Neuronal stem cell (in vitro differentiated cells): Measurements from ENCODE around the gene NEMP2.

ENCODE experiments used
- DNase-seq: peaks from one replicate; pipeline ENCODE4 v3.0.0-alpha.2; 2013; ENCODE audit warnings: low spot score
- H2AFZ ChIP-seq: one replicate; pipeline ENCODE4 v1.6.1; 2013; ENCODE audit warnings: mild to moderate bottlenecking, low read length, inconsistent platforms
- H2AK5ac ChIP-seq: 2 replicates; pipeline ENCODE4 v1.6.1; 2013; ENCODE audit warnings: low read depth, mild to moderate bottlenecking, inconsistent platforms, low read length, moderate library complexity, mixed read lengths
- H2BK120ac ChIP-seq: 2 replicates; pipeline ENCODE4 v1.6.1; 2013; ENCODE audit warnings: low read depth, mild to moderate bottlenecking, inconsistent platforms, low read length, moderate library complexity, mixed read lengths
- H2BK12ac ChIP-seq: one replicate; pipeline ENCODE4 v1.6.1; 2013; ENCODE audit warnings: low read length, inconsistent platforms
- H2BK15ac ChIP-seq: 2 replicates; pipeline ENCODE4 v1.6.1; 2013; ENCODE audit warnings: mild to moderate bottlenecking, low read length, inconsistent platforms, mixed read lengths
- H2BK5ac ChIP-seq: one replicate; pipeline ENCODE4 v1.6.1; 2013; ENCODE audit warnings: inconsistent platforms, mild to moderate bottlenecking, low read length, moderate library complexity
- H3K14ac ChIP-seq: one replicate; pipeline ENCODE4 v1.6.1; 2013; ENCODE audit warnings: low read length, inconsistent platforms
- H3K18ac ChIP-seq: 2 replicates; pipeline ENCODE4 v1.6.1; 2013; ENCODE audit warnings: low read length, inconsistent platforms
- H3K23ac ChIP-seq: 2 replicates; pipeline ENCODE4 v1.6.1; 2013; ENCODE audit warnings: low read depth, mild to moderate bottlenecking, mixed read lengths, low read length, inconsistent platforms; ENCODE audit not compliant: poor library complexity
- H3K27ac ChIP-seq: replicated peaks from 3 replicates; pipeline ENCODE4 v1.5.1; 2013; ENCODE audit warnings: low read length, inconsistent platforms
- H3K27me3 ChIP-seq, 3 experiments: 2 replicates each; pipeline ENCODE4 v1.6.1; 2013; ENCODE audit warnings: low read length in 3 of 3, mild to moderate bottlenecking in 2 of 3, inconsistent platforms in 1 of 3, low read depth in 1 of 3, mixed read lengths in 1 of 3, moderate library complexity in 1 of 3; ENCODE audit not compliant: control insufficient read depth in 3 of 3, insufficient read depth in 3 of 3
- H3K36me3 ChIP-seq, 2 donors: replicated peaks in 1 of 2; 2 replicates each; pipeline ENCODE4 v1.6.1; 2013; ENCODE audit warnings: low read length in 2 of 2; ENCODE audit not compliant: control insufficient read depth in 2 of 2, insufficient read depth in 2 of 2
- H3K4ac ChIP-seq: 2 replicates; pipeline ENCODE4 v1.6.1; 2013; ENCODE audit warnings: inconsistent platforms, mild to moderate bottlenecking, low read length, moderate library complexity
- H3K4me1 ChIP-seq, 2 donors: 1 replicate in 1 of 2; 2 replicates in 1 of 2; pipeline ENCODE4 v1.6.1; 2013; ENCODE audit warnings: low read length in 2 of 2, low read depth in 1 of 2; ENCODE audit not compliant: control insufficient read depth in 2 of 2, insufficient read depth in 1 of 2
- H3K4me2 ChIP-seq: one replicate; pipeline ENCODE4 v1.6.1; 2013; ENCODE audit warnings: mild to moderate bottlenecking, low read length, inconsistent platforms; ENCODE audit not compliant: insufficient read depth, poor library complexity, severe bottlenecking
- H3K4me3 ChIP-seq, 2 donors: 2 replicates each; pipeline ENCODE4 v1.5.1; 2013; ENCODE audit warnings: low read length in 2 of 2, mild to moderate bottlenecking in 2 of 2, inconsistent platforms in 1 of 2, moderate library complexity in 1 of 2
- H3K79me1 ChIP-seq: one replicate; pipeline ENCODE4 v1.6.1; 2013; ENCODE audit warnings: low read depth, mild to moderate bottlenecking, inconsistent platforms, low read length, moderate library complexity
- H3K9ac ChIP-seq: one replicate; pipeline ENCODE4 v1.6.1; 2013; ENCODE audit warnings: mild to moderate bottlenecking, low read depth, low read length, inconsistent platforms; ENCODE audit not compliant: poor library complexity
- H3K9me3 ChIP-seq, 2 donors: replicated peaks in 1 of 2; 2 replicates each; pipeline versions ENCODE3 to v1.6.1; 2013; ENCODE audit warnings: low read length in 2 of 2, mild to moderate bottlenecking in 2 of 2, inconsistent platforms in 1 of 2, low read depth in 1 of 2, mixed read lengths in 1 of 2, moderate library complexity in 1 of 2; ENCODE audit not compliant: control insufficient read depth in 2 of 2, insufficient read depth in 1 of 2
- H4K8ac ChIP-seq: one replicate; pipeline ENCODE4 v1.6.1; 2013; ENCODE audit warnings: low read depth, mild to moderate bottlenecking, inconsistent platforms, low read length, moderate library complexity
- H4K91ac ChIP-seq: one replicate; pipeline ENCODE4 v1.6.1; 2013; ENCODE audit warnings: low read length, low read depth, mild to moderate bottlenecking, inconsistent platforms; ENCODE audit not compliant: poor library complexity
- WGBS, 2 donors: extraction: QIAGEN DNeasy Blood & Tissue Kit; methylation state at CpG; one replicate each; pipeline ENCODE4 v1.1.7; 2013; ENCODE audit warnings: missing lambda C conversion rate in 2 of 2, mixed read lengths in 1 of 2; ENCODE audit not compliant: insufficient read length in 2 of 2, insufficient replicate concordance in 1 of 2; ENCODE audit errors: extremely low coverage in 2 of 2; 5-methylcytosine and 5-hydroxymethylcytosine counted together

Gene NEMP2

DNA sequence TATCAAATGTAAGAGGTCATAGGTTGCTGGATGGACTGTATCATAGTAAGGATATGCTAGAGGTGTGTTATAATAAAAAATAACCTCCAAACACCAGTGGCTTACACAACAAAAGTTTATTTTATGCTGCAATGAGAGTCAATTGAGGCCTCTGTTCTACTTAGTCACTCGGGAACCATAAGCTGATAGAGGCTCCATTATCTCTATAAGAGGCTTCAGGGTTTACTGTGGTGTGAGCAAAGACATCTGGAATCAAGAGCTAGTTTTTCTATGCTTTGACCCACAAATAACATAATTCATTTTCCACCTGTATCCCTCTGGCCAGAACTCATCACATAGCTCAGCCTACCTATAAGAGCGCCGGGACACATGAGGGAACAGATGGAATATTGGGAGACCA lies 47.5 kb upstream of the NEMP2 start:
- Histone ChIP-seq H3K9me3 (no peaks in the 10 kb centered on the region), H2AK5ac (no peak overlapping the region), H3K23ac (no peak overlapping the region), H3K4me2 (no peak overlapping the region), H3K9ac (no peak overlapping the region), H2BK120ac (no peak overlapping the region), H3K4ac (no peak overlapping the region), H3K27me3 (no peaks in the 10 kb centered on the region), H2BK12ac (no peak overlapping the region), H3K79me1 (no peaks in the 10 kb centered on the region), H2BK5ac (no peak overlapping the region), H3K4me1 (peaks cover 3 to 5% of the 10 kb centered on the region in 2 donors), H3K36me3 (no peaks in the 10 kb centered on the region), H3K14ac (no peak overlapping the region), H2AFZ (no peak overlapping the region), H3K4me3 (no peak overlapping the region), H4K91ac (no peak overlapping the region), H3K18ac (no peak overlapping the region), H3K27ac (no peak overlapping the region), H2BK15ac (no peak overlapping the region), H4K8ac (no peak overlapping the region)
- no peak for DNase-seq
- WGBS, 2 donors: no CpG with 5 or more reads among the region's 3 CpGs

DNA sequence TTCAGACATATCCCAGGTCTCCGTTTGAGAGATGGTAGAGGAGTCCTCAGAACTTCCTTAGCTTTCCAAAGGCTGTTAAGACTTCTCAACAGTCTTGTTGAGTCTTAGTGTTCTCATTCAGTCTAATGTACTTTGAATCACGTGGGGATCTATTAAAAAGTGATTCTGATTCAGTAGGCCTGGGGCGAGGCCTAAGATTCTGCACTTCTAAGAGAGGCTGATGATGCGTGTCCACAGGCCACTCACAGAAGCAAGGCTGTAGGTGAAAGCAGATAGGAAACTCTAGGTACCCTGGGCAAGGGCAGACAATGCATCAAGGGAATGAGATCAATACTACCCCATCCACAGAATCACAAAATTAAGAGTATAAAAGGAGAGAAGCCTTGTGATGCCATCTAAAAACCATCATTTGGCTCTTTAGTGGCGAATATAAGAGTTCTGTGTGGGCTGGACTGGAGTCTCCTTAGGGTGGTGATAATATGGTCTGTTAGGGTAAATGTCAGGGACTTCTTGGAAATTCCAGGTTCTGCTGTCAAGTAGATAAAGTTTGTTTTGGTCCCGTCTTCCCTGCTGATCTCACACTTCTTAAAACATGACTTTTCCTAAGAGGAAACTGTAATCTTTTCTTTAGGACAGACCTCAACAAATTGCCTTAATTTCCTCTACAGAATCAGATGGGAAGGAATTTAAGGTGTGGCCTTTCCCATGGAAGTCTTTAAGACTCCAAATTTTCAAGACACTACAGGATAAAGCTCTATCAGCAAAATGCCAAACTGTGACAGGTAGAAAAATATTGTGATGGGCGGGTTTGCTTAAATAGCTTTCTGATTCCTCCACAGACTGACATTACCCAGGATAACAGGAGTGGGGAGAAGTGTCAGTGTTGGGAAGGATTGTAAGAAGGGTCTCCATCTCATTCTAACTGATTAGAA lies 45.7 kb upstream of the NEMP2 start:
- no peak overlapping the region for H2BK120ac ChIP-seq
- no peak overlapping the region for H3K23ac ChIP-seq
- H2BK12ac ChIP-seq: no peak overlapping the region
- H4K8ac ChIP-seq: no peak overlapping the region
- H2BK15ac ChIP-seq: no peak overlapping the region
- H4K91ac ChIP-seq: no peak overlapping the region
- H2AFZ ChIP-seq: no peak overlapping the region
- no CpG with 5 or more reads among the region's 7 CpGs for WGBS, 2 donors
- no peak overlapping the region for H3K9ac ChIP-seq
- H3K79me1 ChIP-seq: no peaks in the 10 kb centered on the region
- H3K36me3 ChIP-seq: no peaks in the 10 kb centered on the region
- H3K4me1 ChIP-seq: peaks cover 2 to 5% of the 10 kb centered on the region in 2 donors
- H3K4me2 ChIP-seq: no peak overlapping the region
- H3K27ac ChIP-seq: no peak overlapping the region
- no peak overlapping the region for H2BK5ac ChIP-seq
- DNase-seq: no peak
- H3K18ac ChIP-seq: no peak overlapping the region
- no peak overlapping the region for H2AK5ac ChIP-seq
- H3K4ac ChIP-seq: no peak overlapping the region
- no peaks in the 10 kb centered on the region for H3K9me3 ChIP-seq
- H3K4me3 ChIP-seq: no peak overlapping the region
- H3K27me3 ChIP-seq: no peaks in the 10 kb centered on the region
- H3K14ac ChIP-seq: no peak overlapping the region

DNA sequence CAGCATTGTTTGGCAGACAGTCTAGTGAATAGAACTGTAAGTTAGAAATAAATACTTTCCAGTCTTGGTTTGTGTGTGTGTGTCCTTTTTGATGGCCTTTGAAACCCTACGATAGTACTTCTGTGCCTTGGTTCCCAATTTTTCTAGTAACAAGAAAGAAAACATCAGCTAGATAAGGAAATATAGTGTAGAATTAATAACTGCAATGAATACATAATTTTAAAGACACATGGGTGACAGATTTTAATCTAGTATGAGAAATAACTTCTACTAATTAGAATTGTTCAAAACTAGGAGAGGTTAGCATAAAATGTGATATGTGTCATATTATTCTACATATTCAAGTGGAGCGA lies 44.5 kb upstream of the NEMP2 start:
- H3K4me1 ChIP-seq: peaks cover 2 to 5% of the 10 kb centered on the region in 2 donors
- no peak overlapping the region for H2BK120ac ChIP-seq
- H2BK5ac ChIP-seq: no peak overlapping the region
- no peak overlapping the region for H2BK15ac ChIP-seq
- H2AK5ac ChIP-seq: no peak overlapping the region
- no peak overlapping the region for H4K91ac ChIP-seq
- no peak overlapping the region for H3K4me3 ChIP-seq
- no CpG with 5 or more reads among the region's 2 CpGs for WGBS, 2 donors
- H2BK12ac ChIP-seq: no peak overlapping the region
- H3K23ac ChIP-seq: no peak overlapping the region
- no peak overlapping the region for H3K27ac ChIP-seq
- no peak overlapping the region for H2AFZ ChIP-seq
- no peak overlapping the region for H3K18ac ChIP-seq
- H3K27me3 ChIP-seq: no peaks in the 10 kb centered on the region
- H3K14ac ChIP-seq: no peak overlapping the region
- H3K79me1 ChIP-seq: no peaks in the 10 kb centered on the region
- no peak overlapping the region for H3K9ac ChIP-seq
- no peak overlapping the region for H3K4ac ChIP-seq
- no peak overlapping the region for H3K4me2 ChIP-seq
- no peak overlapping the region for H4K8ac ChIP-seq
- DNase-seq: no peak
- no peaks in the 10 kb centered on the region for H3K9me3 ChIP-seq
- no peaks in the 10 kb centered on the region for H3K36me3 ChIP-seq

GRCh38 chr2:190578158-190579057 lies 43.9 kb upstream of the NEMP2 start:
- no peak overlapping the region for H4K91ac ChIP-seq
- peaks cover 2 to 5% of the 10 kb centered on the region in 2 donors for H3K4me1 ChIP-seq
- H3K4me3 ChIP-seq: no peak overlapping the region
- H2AFZ ChIP-seq: no peak overlapping the region
- H2BK5ac ChIP-seq: no peak overlapping the region
- 100% methylated on average over 1 of the region's 6 CpGs for WGBS, 2 donors
- H2AK5ac ChIP-seq: no peak overlapping the region
- H3K27me3 ChIP-seq: no peaks in the 10 kb centered on the region
- no peak overlapping the region for H3K4ac ChIP-seq
- no peaks in the 10 kb centered on the region for H3K79me1 ChIP-seq
- H3K27ac ChIP-seq: no peak overlapping the region
- H2BK12ac ChIP-seq: no peak overlapping the region
- H3K18ac ChIP-seq: no peak overlapping the region
- H3K4me2 ChIP-seq: no peak overlapping the region
- no peaks in the 10 kb centered on the region for H3K36me3 ChIP-seq
- H3K14ac ChIP-seq: no peak overlapping the region
- H3K23ac ChIP-seq: no peak overlapping the region
- H3K9me3 ChIP-seq: no peaks in the 10 kb centered on the region
- no peak for DNase-seq
- no peak overlapping the region for H3K9ac ChIP-seq
- H4K8ac ChIP-seq: no peak overlapping the region
- no peak overlapping the region for H2BK15ac ChIP-seq
- H2BK120ac ChIP-seq: no peak overlapping the region
